Sigmoid colon (tissue), 3 donors: ENCODE results near the gene NARS2.

ENCODE experiments used
- POLR2A ChIP-seq, 2 donors: fragments of 450-650 bp; IDR thresholded peaks; one replicate each; pipeline ENCODE4 v1.6.1; 2016; ENCODE audit warnings: antibody characterized with exemption in 2 of 2, mild to moderate bottlenecking in 2 of 2, moderate library complexity in 2 of 2
- TF ChIP-seq, protein P1 (sequence below), 4 experiments: fragments of 450-650 bp in 3 of 4; fragments of 200-600 bp in 1 of 4; IDR thresholded peaks; one replicate each; pipeline ENCODE4 v1.5.1; 2016 to 2019; ENCODE audit warnings: antibody characterized with exemption in 4 of 4, mild to moderate bottlenecking in 3 of 4, moderate library complexity in 2 of 4

DNA sequence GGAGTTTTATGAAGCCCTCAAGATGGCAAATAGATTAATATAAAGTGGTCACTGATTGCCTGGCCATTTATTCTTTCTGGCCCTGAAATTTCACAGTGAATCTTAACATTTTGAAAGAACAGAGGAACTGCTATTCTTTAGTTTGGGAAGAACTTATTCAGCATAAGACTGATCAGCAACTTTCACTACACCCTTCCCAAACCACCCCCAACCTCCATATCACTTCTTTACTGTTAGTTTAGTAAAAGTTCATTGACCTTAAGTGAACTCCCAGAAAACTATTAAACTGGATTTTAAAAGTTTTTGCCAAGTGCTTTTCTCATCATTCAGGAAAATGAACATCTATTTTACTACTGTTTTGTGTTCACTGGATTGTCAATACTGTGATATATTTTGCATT lies 77.4 kb downstream of the NARS2 start:
- TF ChIP-seq, protein P1, sequence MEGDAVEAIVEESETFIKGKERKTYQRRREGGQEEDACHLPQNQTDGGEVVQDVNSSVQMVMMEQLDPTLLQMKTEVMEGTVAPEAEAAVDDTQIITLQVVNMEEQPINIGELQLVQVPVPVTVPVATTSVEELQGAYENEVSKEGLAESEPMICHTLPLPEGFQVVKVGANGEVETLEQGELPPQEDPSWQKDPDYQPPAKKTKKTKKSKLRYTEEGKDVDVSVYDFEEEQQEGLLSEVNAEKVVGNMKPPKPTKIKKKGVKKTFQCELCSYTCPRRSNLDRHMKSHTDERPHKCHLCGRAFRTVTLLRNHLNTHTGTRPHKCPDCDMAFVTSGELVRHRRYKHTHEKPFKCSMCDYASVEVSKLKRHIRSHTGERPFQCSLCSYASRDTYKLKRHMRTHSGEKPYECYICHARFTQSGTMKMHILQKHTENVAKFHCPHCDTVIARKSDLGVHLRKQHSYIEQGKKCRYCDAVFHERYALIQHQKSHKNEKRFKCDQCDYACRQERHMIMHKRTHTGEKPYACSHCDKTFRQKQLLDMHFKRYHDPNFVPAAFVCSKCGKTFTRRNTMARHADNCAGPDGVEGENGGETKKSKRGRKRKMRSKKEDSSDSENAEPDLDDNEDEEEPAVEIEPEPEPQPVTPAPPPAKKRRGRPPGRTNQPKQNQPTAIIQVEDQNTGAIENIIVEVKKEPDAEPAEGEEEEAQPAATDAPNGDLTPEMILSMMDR (IDR thresholded peaks at IDR 0.05), result no peak
- no peak for TF ChIP-seq POLR2A (IDR thresholded peaks at IDR 0.05)
